ENCODE data around the gene TSPAN15.

- TF ChIP-seq CTCF (optimal IDR thresholded peaks at IDR 0.05 in 1 of 3, IDR thresholded peaks at IDR 0.05 in 1 of 3, conservative IDR thresholded peaks at IDR 0.05 in 1 of 3; ENCODE audit: extremely low read depth in 1 of 3, insufficient read depth in 2 of 3, low read length in 3 of 3): no peak
- no peak for TF ChIP-seq EZH2 (IDR thresholded peaks at IDR 0.05; ENCODE audit: low read length)
Measured at GRCh38 chr10:69470463-69471384, 19.5 kb downstream of the TSPAN15 start.
